C4-2B (cell line): ENCODE results near the gene OR7C2.

Experiments used
- CTCF ChIP-seq: fragments of 450-650 bp; conservative IDR thresholded peaks from 2 replicates; pipeline ENCODE4 v1.5.1; 2017; ENCODE audit warnings: mild to moderate bottlenecking
- ZFX ChIP-seq: fragments of 450-650 bp; IDR thresholded peaks from 2 replicates; pipeline ENCODE4 v1.6.1; 2017

- TF ChIP-seq CTCF (no peak), ZFX (no peak)
Measured at GRCh38 chr19:14961956-14962685, 20.8 kb downstream of the OR7C2 start.
